DND-41 (cell line): ENCODE data around the gene PPP2R3C.

Source experiments
- ATAC-seq: fragments of 200-7000 bp; cut with Tn5 transposase; 3 replicates; pipeline ENCODE4 v1.9.1; 2021; ENCODE audit warnings: low read depth; ENCODE audit not compliant: insufficient read depth
- DNase-seq: peaks from one replicate; pipeline ENCODE4 v3.0.0-alpha.2; 2020
- H2AFZ ChIP-seq: 2 replicates; pipeline ENCODE4 v1.6.0; 2012; ENCODE audit warnings: low read depth, low read length
- H3K27ac ChIP-seq: 2 replicates; pipeline ENCODE4 v1.5.1; 2012; ENCODE audit warnings: low read length, inconsistent platforms
- H3K27me3 ChIP-seq: fragments of 200-600 bp; sonication (generic); 2 replicates; pipeline ENCODE4 v1.6.0; 2012; ENCODE audit warnings: low read length, mild to moderate bottlenecking, inconsistent platforms; ENCODE audit not compliant: insufficient read depth, poor library complexity
- H3K36me3 ChIP-seq: 2 replicates; pipeline ENCODE4 v1.5.1; 2012; ENCODE audit warnings: low read length, inconsistent platforms; ENCODE audit not compliant: insufficient read depth
- H3K4me1 ChIP-seq: 2 replicates; pipeline ENCODE4 v1.5.1; 2012; ENCODE audit warnings: mild to moderate bottlenecking, low read length; ENCODE audit not compliant: insufficient read depth
- H3K4me2 ChIP-seq: 2 replicates; pipeline ENCODE4 v1.6.0; 2012; ENCODE audit warnings: mild to moderate bottlenecking, moderate library complexity, low read length, inconsistent platforms; ENCODE audit not compliant: insufficient read depth
- H3K4me3 ChIP-seq, 2 experiments: fragments of 200-600 bp in 1 of 2; shearing (Covaris generic) in 1 of 2; 2 replicates each; pipeline ENCODE4 v1.5.1; 2012 to 2016; ENCODE audit warnings: inconsistent platforms in 2 of 2, low read length in 2 of 2, mild to moderate bottlenecking in 2 of 2, low read depth in 1 of 2, moderate library complexity in 1 of 2
- H3K79me2 ChIP-seq: 2 replicates; pipeline ENCODE4 v1.6.0; 2012; ENCODE audit warnings: low read length, inconsistent platforms; ENCODE audit not compliant: insufficient read depth
- H3K9ac ChIP-seq: 2 replicates; pipeline ENCODE4 v1.6.0; 2012; ENCODE audit warnings: low read depth, mild to moderate bottlenecking, inconsistent platforms, low read length, moderate library complexity
- H3K9me3 ChIP-seq: 2 replicates; pipeline ENCODE4 v1.5.1; 2012; ENCODE audit warnings: low read length, moderate library complexity, mild to moderate bottlenecking, inconsistent platforms; ENCODE audit not compliant: insufficient read depth, severe bottlenecking
- H4K20me1 ChIP-seq: 2 replicates; pipeline ENCODE4 v1.6.0; 2012; ENCODE audit warnings: low read length; ENCODE audit not compliant: insufficient read depth
- EZH2 ChIP-seq: IDR thresholded peaks from 3 replicates; pipeline ENCODE4 v1.6.1; 2012; ENCODE audit warnings: borderline replicate concordance, low read depth, mild to moderate bottlenecking, moderate library complexity, low read length, inconsistent platforms; ENCODE audit not compliant: severe bottlenecking
- TF ChIP-seq, protein P1 (sequence below): IDR thresholded peaks from 2 replicates; pipeline ENCODE4 v1.5.1; 2012; ENCODE audit warnings: borderline replicate concordance, low read length, moderate library complexity, mild to moderate bottlenecking; ENCODE audit not compliant: poor library complexity, severe bottlenecking; ENCODE audit errors: extremely low read depth

PPP2R3C gene

DNA sequence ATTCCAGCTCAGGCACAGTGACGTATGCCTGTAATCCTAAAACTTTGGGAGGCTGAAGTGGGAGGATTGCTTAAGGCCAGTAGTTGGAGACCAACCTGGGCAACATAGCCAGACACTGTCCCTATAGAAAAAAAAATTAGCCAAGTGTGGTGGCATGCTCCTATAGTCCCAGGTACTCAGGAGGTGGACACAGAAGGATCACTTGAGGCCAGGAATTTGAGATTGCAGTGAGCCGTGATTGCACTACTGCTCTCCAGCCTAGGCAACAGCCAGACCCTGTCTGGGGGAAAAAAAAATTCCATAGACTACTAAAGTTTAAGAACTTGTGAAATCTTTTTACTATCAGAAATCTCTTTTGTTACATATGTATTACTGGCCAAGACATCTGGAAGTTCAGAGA, 69.2 kb downstream of the PPP2R3C start:
- Histone ChIP-seq H2AFZ (no peak overlapping the region), H3K27ac (no peak overlapping the region), H3K4me3 (no peak overlapping the region), H3K27me3 (no peaks in the 10 kb centered on the region), H3K79me2 (no peaks in the 10 kb centered on the region), H3K4me1 (peaks cover 5% of the 10 kb centered on the region), H3K9me3 (no peaks in the 10 kb centered on the region), H3K9ac (no peak overlapping the region), H3K4me2 (no peak overlapping the region), H4K20me1 (no peaks in the 10 kb centered on the region), H3K36me3 (no peaks in the 10 kb centered on the region)
- ATAC-seq (no peak), DNase-seq (no peak)
- TF ChIP-seq, protein P1, sequence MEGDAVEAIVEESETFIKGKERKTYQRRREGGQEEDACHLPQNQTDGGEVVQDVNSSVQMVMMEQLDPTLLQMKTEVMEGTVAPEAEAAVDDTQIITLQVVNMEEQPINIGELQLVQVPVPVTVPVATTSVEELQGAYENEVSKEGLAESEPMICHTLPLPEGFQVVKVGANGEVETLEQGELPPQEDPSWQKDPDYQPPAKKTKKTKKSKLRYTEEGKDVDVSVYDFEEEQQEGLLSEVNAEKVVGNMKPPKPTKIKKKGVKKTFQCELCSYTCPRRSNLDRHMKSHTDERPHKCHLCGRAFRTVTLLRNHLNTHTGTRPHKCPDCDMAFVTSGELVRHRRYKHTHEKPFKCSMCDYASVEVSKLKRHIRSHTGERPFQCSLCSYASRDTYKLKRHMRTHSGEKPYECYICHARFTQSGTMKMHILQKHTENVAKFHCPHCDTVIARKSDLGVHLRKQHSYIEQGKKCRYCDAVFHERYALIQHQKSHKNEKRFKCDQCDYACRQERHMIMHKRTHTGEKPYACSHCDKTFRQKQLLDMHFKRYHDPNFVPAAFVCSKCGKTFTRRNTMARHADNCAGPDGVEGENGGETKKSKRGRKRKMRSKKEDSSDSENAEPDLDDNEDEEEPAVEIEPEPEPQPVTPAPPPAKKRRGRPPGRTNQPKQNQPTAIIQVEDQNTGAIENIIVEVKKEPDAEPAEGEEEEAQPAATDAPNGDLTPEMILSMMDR, result no peak
- TF ChIP-seq EZH2, result no peak

DNA sequence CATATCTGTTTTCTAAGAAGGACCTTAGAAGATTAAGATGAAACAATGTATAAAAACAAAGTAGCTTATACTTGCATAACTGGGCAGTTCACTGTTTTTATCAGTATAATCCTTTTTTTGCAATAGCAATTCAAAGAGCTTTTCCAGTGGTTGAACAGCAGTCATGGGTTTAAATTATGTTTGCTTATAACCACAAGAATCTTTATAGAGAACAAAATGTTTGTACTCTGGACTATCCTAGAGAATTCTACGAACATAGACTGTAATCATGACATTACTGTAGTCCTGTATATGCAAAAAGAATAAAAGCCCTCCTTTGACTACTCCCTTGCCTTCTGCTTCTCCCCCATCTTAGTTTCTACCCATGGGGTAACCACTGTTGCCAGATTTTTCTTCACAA, 70.0 kb downstream of the PPP2R3C start:
- Histone ChIP-seq H3K4me1 (peaks cover 13% of the 10 kb centered on the region), H3K9ac (no peak overlapping the region), H3K9me3 (no peaks in the 10 kb centered on the region), H3K36me3 (no peaks in the 10 kb centered on the region; the same call in 1 of the 2 replicates), H3K79me2 (peaks cover 4% of the 10 kb centered on the region), H3K27me3 (no peaks in the 10 kb centered on the region), H3K4me2 (no peak overlapping the region), H4K20me1 (no peaks in the 10 kb centered on the region), H3K27ac (no peak overlapping the region), H2AFZ (no peak overlapping the region), H3K4me3 (no peak overlapping the region)
- no peak for ATAC-seq
- DNase-seq, result no peak
- TF ChIP-seq, protein P1, result no peak
- TF ChIP-seq EZH2, result no peak

DNA sequence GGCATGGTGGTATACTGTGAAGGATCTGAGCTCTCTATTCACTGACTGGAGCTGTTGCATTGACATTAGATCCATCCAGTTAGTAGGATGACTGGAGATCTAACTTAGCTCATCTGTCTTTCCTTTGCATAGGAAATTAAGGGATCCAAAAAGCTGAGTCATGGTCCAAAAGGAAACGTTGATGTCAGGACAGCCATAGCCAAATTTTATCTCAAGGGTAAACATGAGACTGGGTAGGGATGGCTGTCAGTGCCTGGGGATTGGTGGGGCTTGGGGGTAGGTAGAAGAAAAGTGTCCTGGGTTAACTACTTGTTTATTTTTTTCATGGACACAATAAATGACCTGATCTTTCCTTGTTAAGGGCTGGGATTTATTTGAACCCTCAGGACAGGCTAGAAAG, 71.1 kb downstream of the PPP2R3C start:
- ATAC-seq (no peak), DNase-seq (no peak)
- Histone ChIP-seq H3K36me3 (no peaks in the 10 kb centered on the region; the same call in 1 of the 2 replicates), H4K20me1 (no peaks in the 10 kb centered on the region), H3K27me3 (no peaks in the 10 kb centered on the region), H3K27ac (no peak overlapping the region), H3K4me3 (no peak overlapping the region), H3K4me2 (no peak overlapping the region), H2AFZ (no peak overlapping the region), H3K9me3 (no peaks in the 10 kb centered on the region), H3K9ac (no peak overlapping the region), H3K79me2 (peaks cover 5% of the 10 kb centered on the region), H3K4me1 (peaks cover 17% of the 10 kb centered on the region)
- TF ChIP-seq, protein P1, result no peak
- TF ChIP-seq EZH2, result no peak
